ENCODE results near the gene TREH.

TREH gene

GRCh38 chr11:118631142-118631909 lies 48.1 kb downstream of the TREH start:
- no peak for DNase-seq
- Histone ChIP-seq H3K36me3 (peaks cover 47% of the 10 kb centered on the region), H3K4me1 (peaks cover 18% of the 10 kb centered on the region), H3K9me3 (no peaks in the 10 kb centered on the region), H3K4me3 (ENCODE audit: low read depth, low read length) (no peak overlapping the region), H3K27me3 (no peaks in the 10 kb centered on the region)
- TF ChIP-seq, protein P1, sequence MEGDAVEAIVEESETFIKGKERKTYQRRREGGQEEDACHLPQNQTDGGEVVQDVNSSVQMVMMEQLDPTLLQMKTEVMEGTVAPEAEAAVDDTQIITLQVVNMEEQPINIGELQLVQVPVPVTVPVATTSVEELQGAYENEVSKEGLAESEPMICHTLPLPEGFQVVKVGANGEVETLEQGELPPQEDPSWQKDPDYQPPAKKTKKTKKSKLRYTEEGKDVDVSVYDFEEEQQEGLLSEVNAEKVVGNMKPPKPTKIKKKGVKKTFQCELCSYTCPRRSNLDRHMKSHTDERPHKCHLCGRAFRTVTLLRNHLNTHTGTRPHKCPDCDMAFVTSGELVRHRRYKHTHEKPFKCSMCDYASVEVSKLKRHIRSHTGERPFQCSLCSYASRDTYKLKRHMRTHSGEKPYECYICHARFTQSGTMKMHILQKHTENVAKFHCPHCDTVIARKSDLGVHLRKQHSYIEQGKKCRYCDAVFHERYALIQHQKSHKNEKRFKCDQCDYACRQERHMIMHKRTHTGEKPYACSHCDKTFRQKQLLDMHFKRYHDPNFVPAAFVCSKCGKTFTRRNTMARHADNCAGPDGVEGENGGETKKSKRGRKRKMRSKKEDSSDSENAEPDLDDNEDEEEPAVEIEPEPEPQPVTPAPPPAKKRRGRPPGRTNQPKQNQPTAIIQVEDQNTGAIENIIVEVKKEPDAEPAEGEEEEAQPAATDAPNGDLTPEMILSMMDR (IDR thresholded peaks at IDR 0.05; ENCODE audit: low read depth, low read length) = no peak

GRCh38 chr11:118629761-118630661 lies 49.4 kb downstream of the TREH start:
- TF ChIP-seq, protein P1 (IDR thresholded peaks at IDR 0.05; ENCODE audit: low read depth, low read length) = no peak
- H3K9me3 ChIP-seq = no peaks in the 10 kb centered on the region
- H3K36me3 ChIP-seq = peaks cover 49% of the 10 kb centered on the region
- no peak for DNase-seq
- H3K4me1 ChIP-seq = peaks cover 21% of the 10 kb centered on the region
- H3K4me3 ChIP-seq (ENCODE audit: low read depth, low read length) = no peak overlapping the region
- no peaks in the 10 kb centered on the region for H3K27me3 ChIP-seq

DNA sequence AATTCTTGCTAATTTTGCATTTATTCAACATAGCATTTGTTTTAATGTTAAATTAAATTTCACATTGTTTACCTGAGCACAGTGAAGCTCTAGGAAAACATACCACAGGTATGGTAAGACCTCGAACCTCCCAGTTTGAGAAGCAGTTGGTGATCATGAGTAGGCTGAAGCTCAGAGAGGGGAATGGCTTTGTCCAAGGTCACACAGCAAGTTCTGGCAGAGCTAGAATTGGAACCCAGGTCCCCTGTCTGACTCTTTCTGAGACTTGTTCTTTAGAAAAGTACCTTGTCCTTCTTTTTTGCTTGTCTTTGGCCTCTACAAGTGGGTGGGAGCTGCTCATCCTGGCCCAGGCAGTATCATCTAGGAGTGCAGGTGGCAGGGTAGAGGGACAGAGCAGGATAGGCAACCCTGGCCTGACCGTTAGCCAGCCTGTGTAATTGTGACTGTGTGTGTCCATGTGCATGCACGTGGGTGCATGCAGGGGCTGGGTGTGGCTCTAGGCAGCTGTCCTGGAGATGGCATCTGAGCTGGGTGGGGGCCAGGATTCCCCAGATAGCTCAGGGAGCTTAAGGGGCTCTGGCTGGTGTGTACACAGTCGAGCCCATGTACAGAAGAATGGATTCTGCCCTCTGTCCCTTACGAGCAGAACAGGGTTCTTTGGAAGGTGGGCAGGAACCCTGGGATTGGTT lies 50.4 kb downstream of the TREH start:
- Histone ChIP-seq H3K9me3 (no peaks in the 10 kb centered on the region), H3K4me3 (ENCODE audit: low read depth, low read length) (no peak overlapping the region), H3K27me3 (no peaks in the 10 kb centered on the region), H3K36me3 (peaks cover 49% of the 10 kb centered on the region), H3K4me1 (peaks cover 15% of the 10 kb centered on the region)
- no peak for DNase-seq
- TF ChIP-seq, protein P1 (IDR thresholded peaks at IDR 0.05; ENCODE audit: low read depth, low read length) = no peak

DNA sequence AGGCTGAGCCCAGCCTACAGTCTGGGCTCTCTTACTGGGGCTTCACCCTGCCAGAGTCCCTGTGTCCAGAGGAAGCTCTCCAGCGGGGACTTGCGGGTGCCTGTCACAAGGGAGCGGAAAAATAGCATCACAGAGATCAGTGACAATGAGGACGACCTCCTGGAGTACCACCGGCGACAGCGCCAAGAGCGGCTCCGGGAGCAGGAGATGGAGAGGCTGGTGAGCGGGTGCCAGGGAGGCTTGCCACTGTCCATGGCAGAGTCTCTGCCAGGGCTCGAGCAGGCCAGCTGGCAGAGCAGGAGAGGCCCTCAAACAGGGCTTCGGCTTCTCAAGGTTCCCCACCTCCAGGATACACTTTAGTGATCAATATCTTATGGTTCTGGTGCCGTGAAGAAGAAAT lies 51.0 kb downstream of the TREH start:
- H3K36me3 ChIP-seq = peaks cover 49% of the 10 kb centered on the region
- no peak overlapping the region for H3K4me3 ChIP-seq (ENCODE audit: low read depth, low read length)
- H3K9me3 ChIP-seq = no peaks in the 10 kb centered on the region
- TF ChIP-seq, protein P1 (IDR thresholded peaks at IDR 0.05; ENCODE audit: low read depth, low read length) = no peak
- no peaks in the 10 kb centered on the region for H3K27me3 ChIP-seq
- no peak for DNase-seq
- peaks cover 18% of the 10 kb centered on the region for H3K4me1 ChIP-seq

GRCh38 chr11:118628031-118628430 lies 51.4 kb downstream of the TREH start:
- no peak for DNase-seq
- Histone ChIP-seq H3K36me3 (peaks cover 47% of the 10 kb centered on the region), H3K4me1 (peaks cover 22% of the 10 kb centered on the region), H3K9me3 (no peaks in the 10 kb centered on the region), H3K27me3 (no peaks in the 10 kb centered on the region), H3K4me3 (ENCODE audit: low read depth, low read length) (no peak overlapping the region)
- TF ChIP-seq, protein P1 (IDR thresholded peaks at IDR 0.05; ENCODE audit: low read depth, low read length) = no peak
